Measurements from ENCODE around the gene SORCS3. TPM values are rescaled to one million over a fixed set of nuclear protein-coding genes. Genes with fewer than 3 reads are reported as not detected.

Gene SORCS3
- total and polyA plus RNA-seq, 2 of the 4 experiments (the other 2 are of a cell fraction): not detected

DNA sequence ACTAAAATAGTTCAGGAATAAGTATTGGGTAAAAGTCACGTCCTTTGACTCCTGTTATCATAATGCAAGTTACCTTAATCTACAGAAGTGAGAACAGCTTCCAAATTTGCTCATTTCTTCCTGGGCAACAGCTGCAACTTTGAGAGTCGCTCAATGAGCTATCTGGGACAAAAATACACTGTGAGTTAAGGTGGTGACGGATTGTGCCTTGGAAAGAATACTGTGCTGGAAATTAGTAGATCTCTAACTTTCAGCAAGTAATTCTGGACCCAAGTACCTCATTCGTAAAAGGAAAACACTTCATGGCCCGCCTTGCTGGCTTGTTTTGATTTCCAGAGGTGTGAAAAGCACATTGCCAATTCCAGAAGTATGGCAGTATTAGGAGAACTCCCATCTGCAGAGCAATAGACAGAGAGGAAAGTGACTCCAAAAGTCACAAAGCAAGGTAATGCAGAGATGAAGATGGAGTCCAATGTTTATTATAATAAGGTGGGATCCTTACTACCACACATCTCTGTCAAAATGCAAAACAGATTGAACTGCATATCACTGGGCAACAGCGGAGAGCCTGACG, 626.0 kb downstream of the SORCS3 start:
- Histone ChIP-seq H4K91ac (ENCODE audit: insufficient read depth, low read depth, low read length) (no peak overlapping the region), H3K36me3 (ENCODE audit: control insufficient read depth, insufficient read depth, low read length) (no peaks in the 10 kb centered on the region), H3K79me1 (ENCODE audit: low read depth in 1 of 2, low read length in 2 of 2) (no peaks in the 10 kb centered on the region), H3K18ac (ENCODE audit: low read depth, low read length) (no peak overlapping the region), H3K23ac (ENCODE audit: low read depth, low read length) (no peak overlapping the region), H3K4ac (ENCODE audit: low read depth, low read length) (no peak overlapping the region), H3K4me1 (ENCODE audit: control insufficient read depth, insufficient read depth, low read length) (no peaks in the 10 kb centered on the region), H4K8ac (ENCODE audit: low read depth in 2 of 2, low read length in 2 of 2) (no peak overlapping the region), H4K20me1 (ENCODE audit: insufficient read depth, low read length) (no peaks in the 10 kb centered on the region), H3K9ac (ENCODE audit: low read depth, low read length) (no peak overlapping the region), H2BK5ac (ENCODE audit: low read depth, low read length, poor library complexity, severe bottlenecking) (no peak overlapping the region), H2BK15ac (ENCODE audit: low read depth, low read length) (no peak overlapping the region), H2BK20ac (ENCODE audit: low read depth, low read length) (no peak overlapping the region), H3K14ac (replicated peaks; ENCODE audit: low read depth, low read length) (no peak overlapping the region), H3K27me3 (ENCODE audit: control insufficient read depth, insufficient read depth, low read length) (no peaks in the 10 kb centered on the region), H3K56ac (ENCODE audit: extremely low read depth, insufficient read depth, low read length) (no peak overlapping the region), H3K9me1 (ENCODE audit: insufficient read depth, low read length) (no peaks in the 10 kb centered on the region), H2AK5ac (ENCODE audit: low read depth, low read length) (no peak overlapping the region), H2AFZ (replicated peaks; ENCODE audit: low read length, poor library complexity) (no peak overlapping the region), H3K9me3 (ENCODE audit: control insufficient read depth, insufficient read depth, low read length) (peaks cover 11% of the 10 kb centered on the region; the same call in 1 of the 2 replicates), H2AK9ac (replicated peaks; ENCODE audit: low read depth, low read length, poor library complexity) (no peak overlapping the region), H4K5ac (ENCODE audit: low read depth, low read length) (no peak overlapping the region), H3K27ac (ENCODE audit: insufficient read depth, low read length) (no peak overlapping the region), H3K4me2 (ENCODE audit: low read depth, low read length) (no peak overlapping the region), H2BK120ac (ENCODE audit: low read depth, low read length) (no peak overlapping the region), H3K4me3 (ENCODE audit: insufficient read depth, low read depth, low read length) (no peak overlapping the region)
- POLR2A ChIA-PET (ENCODE audit: unreplicated experiment): no interaction called here
- no CpG with 5 or more reads among the region's 7 CpGs for WGBS, 2 experiments (ENCODE audit: extremely low coverage in 2 of 2, insufficient read length in 1 of 2)
- intact Hi-C loops (cut with micrococcal nuclease): no loop called here
- in situ Hi-C loops (cut with MboI; ENCODE audit: low sequenced_read_pairs): no loop called here
- no TSS peak for BruUV-seq (replicated peaks)
- dilution Hi-C loops (cut with HindIII; ENCODE audit: low sequenced_read_pairs, unreplicated experiment): no loop called here
- ATAC-seq (ENCODE audit: low read depth): no peak
- TF ChIP-seq, protein P1, sequence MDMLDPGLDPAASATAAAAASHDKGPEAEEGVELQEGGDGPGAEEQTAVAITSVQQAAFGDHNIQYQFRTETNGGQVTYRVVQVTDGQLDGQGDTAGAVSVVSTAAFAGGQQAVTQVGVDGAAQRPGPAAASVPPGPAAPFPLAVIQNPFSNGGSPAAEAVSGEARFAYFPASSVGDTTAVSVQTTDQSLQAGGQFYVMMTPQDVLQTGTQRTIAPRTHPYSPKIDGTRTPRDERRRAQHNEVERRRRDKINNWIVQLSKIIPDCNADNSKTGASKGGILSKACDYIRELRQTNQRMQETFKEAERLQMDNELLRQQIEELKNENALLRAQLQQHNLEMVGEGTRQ (IDR thresholded peaks at IDR 0.05; ENCODE audit: low read depth, low read length): no peak
- TF ChIP-seq MXI1 (IDR thresholded peaks at IDR 0.05; ENCODE audit: borderline replicate concordance, low read depth, low read length): no peak
- no peak for TF ChIP-seq POLR2A (IDR thresholded peaks at IDR 0.05; ENCODE audit: low read depth, low read length)
- no peak for TF ChIP-seq NFE2L2 (IDR thresholded peaks at IDR 0.05; ENCODE audit: low read depth, low read length)
- no peak for TF ChIP-seq RCOR1 (IDR thresholded peaks at IDR 0.05; ENCODE audit: insufficient replicate concordance, low read length)
- TF ChIP-seq CHD1 (IDR thresholded peaks at IDR 0.05; ENCODE audit: low read depth, low read length): no peak
- no peak for TF ChIP-seq RAD21 (IDR thresholded peaks at IDR 0.05; ENCODE audit: low read length)
- TF ChIP-seq, protein P2, sequence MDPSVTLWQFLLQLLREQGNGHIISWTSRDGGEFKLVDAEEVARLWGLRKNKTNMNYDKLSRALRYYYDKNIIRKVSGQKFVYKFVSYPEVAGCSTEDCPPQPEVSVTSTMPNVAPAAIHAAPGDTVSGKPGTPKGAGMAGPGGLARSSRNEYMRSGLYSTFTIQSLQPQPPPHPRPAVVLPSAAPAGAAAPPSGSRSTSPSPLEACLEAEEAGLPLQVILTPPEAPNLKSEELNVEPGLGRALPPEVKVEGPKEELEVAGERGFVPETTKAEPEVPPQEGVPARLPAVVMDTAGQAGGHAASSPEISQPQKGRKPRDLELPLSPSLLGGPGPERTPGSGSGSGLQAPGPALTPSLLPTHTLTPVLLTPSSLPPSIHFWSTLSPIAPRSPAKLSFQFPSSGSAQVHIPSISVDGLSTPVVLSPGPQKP (IDR thresholded peaks at IDR 0.05; ENCODE audit: borderline replicate concordance, low read depth, low read length): no peak
- no peak for TF ChIP-seq RFX5 (IDR thresholded peaks at IDR 0.05; ENCODE audit: low read depth, low read length)
- TF ChIP-seq SMC3 (IDR thresholded peaks at IDR 0.05; ENCODE audit: low read depth, low read length): no peak
- no peak for TF ChIP-seq MAFK (IDR thresholded peaks at IDR 0.05; ENCODE audit: low read depth, low read length)
- TF ChIP-seq FOS (IDR thresholded peaks at IDR 0.05; ENCODE audit: low read depth, low read length): no peak
- TF ChIP-seq BHLHE40 (IDR thresholded peaks at IDR 0.05; ENCODE audit: low read depth, low read length): no peak
- no peak for TF ChIP-seq MAZ (IDR thresholded peaks at IDR 0.05; ENCODE audit: borderline replicate concordance, low read depth, low read length)
- TF ChIP-seq CEBPB (IDR thresholded peaks at IDR 0.05; ENCODE audit: low read depth, low read length): no peak
- TF ChIP-seq, protein P3, sequence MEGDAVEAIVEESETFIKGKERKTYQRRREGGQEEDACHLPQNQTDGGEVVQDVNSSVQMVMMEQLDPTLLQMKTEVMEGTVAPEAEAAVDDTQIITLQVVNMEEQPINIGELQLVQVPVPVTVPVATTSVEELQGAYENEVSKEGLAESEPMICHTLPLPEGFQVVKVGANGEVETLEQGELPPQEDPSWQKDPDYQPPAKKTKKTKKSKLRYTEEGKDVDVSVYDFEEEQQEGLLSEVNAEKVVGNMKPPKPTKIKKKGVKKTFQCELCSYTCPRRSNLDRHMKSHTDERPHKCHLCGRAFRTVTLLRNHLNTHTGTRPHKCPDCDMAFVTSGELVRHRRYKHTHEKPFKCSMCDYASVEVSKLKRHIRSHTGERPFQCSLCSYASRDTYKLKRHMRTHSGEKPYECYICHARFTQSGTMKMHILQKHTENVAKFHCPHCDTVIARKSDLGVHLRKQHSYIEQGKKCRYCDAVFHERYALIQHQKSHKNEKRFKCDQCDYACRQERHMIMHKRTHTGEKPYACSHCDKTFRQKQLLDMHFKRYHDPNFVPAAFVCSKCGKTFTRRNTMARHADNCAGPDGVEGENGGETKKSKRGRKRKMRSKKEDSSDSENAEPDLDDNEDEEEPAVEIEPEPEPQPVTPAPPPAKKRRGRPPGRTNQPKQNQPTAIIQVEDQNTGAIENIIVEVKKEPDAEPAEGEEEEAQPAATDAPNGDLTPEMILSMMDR (conservative IDR thresholded peaks at IDR 0.05; ENCODE audit: low read depth, low read length): no peak
- CTCF ChIA-PET: no interaction called here
- no peak for DNase-seq

Data from IMR-90 (cell line).